Progenitor cell of endocrine pancreas (in vitro differentiated cells): ENCODE data around the gene ATP1A1. TPM values are rescaled to one million over a fixed set of nuclear protein-coding genes. Genes with fewer than 3 reads are reported as not detected.

Source experiments
- DNase-seq: peaks from one replicate; pipeline ENCODE4 v3.0.0; 2021; ENCODE audit warnings: low spot score; ENCODE audit not compliant: unreplicated experiment
- H3K27ac Mint-ChIP-seq: 2 replicates; pipeline ENCODE4 v1.8.0; 2021; ENCODE audit warnings: mild to moderate bottlenecking, moderate library complexity, mixed read lengths
- H3K27me3 Mint-ChIP-seq: 2 replicates; pipeline ENCODE4 v1.8.0; 2021; ENCODE audit warnings: mixed read lengths
- H3K36me3 Mint-ChIP-seq: 2 replicates; pipeline ENCODE4 v1.8.0; 2022; ENCODE audit warnings: mixed read lengths; ENCODE audit not compliant: insufficient read depth
- H3K4me1 Mint-ChIP-seq: 2 replicates; pipeline ENCODE4 v1.8.0; 2021; ENCODE audit warnings: low read depth, mixed read lengths
- H3K4me3 Mint-ChIP-seq: 2 replicates; pipeline ENCODE4 v1.8.0; 2021; ENCODE audit warnings: low read depth, mild to moderate bottlenecking, moderate library complexity, mixed read lengths
- H3K9me3 Mint-ChIP-seq: 2 replicates; pipeline ENCODE4 v1.8.0; 2021; ENCODE audit warnings: low read depth, mixed read lengths
- CTCF ChIP-seq: fragments of 200-600 bp; sonication (generic); IDR thresholded peaks from one replicate; pipeline ENCODE4 v1.5.0; 2021; ENCODE audit warnings: antibody characterized with exemption, mild to moderate bottlenecking; ENCODE audit not compliant: unreplicated experiment
- total RNA-seq: library from RNA; stranded (reverse); gene quantifications from 2 replicates; pipeline ENCODE4 v1.2.1, GENCODE V29; 2021

ATP1A1 gene
- total RNA-seq, 1 donor from 2014 or later, result 332 TPM

- peaks cover 73% of the 10 kb centered on the region for H3K36me3 Mint-ChIP-seq
- no peak overlapping the region for H3K27ac Mint-ChIP-seq
- no peaks in the 10 kb centered on the region for H3K4me1 Mint-ChIP-seq
- no peak overlapping the region for H3K4me3 Mint-ChIP-seq
- H3K9me3 Mint-ChIP-seq, result no peaks in the 10 kb centered on the region
- no peak for DNase-seq
- H3K27me3 Mint-ChIP-seq, result no peaks in the 10 kb centered on the region
- TF ChIP-seq CTCF, result no peak
Measured at GRCh38 chr1:116402333-116402732, 29.3 kb downstream of the ATP1A1 start.

GRCh38 chr1:116403496-116404136, 30.6 kb downstream of the ATP1A1 start:
- H3K27me3 Mint-ChIP-seq, result no peaks in the 10 kb centered on the region
- no peak for TF ChIP-seq CTCF
- H3K4me3 Mint-ChIP-seq, result no peak overlapping the region
- no peak overlapping the region for H3K27ac Mint-ChIP-seq
- no peak for DNase-seq
- H3K9me3 Mint-ChIP-seq, result no peaks in the 10 kb centered on the region
- H3K36me3 Mint-ChIP-seq, result peaks cover 62% of the 10 kb centered on the region
- no peaks in the 10 kb centered on the region for H3K4me1 Mint-ChIP-seq

- H3K4me1 Mint-ChIP-seq, result no peaks in the 10 kb centered on the region
- H3K36me3 Mint-ChIP-seq, result peaks cover 52% of the 10 kb centered on the region
- H3K27me3 Mint-ChIP-seq, result no peaks in the 10 kb centered on the region
- H3K4me3 Mint-ChIP-seq, result no peak overlapping the region
- no peak for DNase-seq
- TF ChIP-seq CTCF, result no peak
- H3K27ac Mint-ChIP-seq, result no peak overlapping the region
- H3K9me3 Mint-ChIP-seq, result no peaks in the 10 kb centered on the region
Measured at GRCh38 chr1:116404699-116405098, 31.7 kb downstream of the ATP1A1 start.

GRCh38 chr1:116405241-116406135, 32.4 kb downstream of the ATP1A1 start:
- no peak for TF ChIP-seq CTCF
- peak overlapping the region; percentile 86 for H3K27ac Mint-ChIP-seq
- H3K27me3 Mint-ChIP-seq, result no peaks in the 10 kb centered on the region
- no peaks in the 10 kb centered on the region for H3K9me3 Mint-ChIP-seq
- no peak overlapping the region for H3K4me3 Mint-ChIP-seq
- peaks cover 45% of the 10 kb centered on the region for H3K36me3 Mint-ChIP-seq
- no peak for DNase-seq
- no peaks in the 10 kb centered on the region for H3K4me1 Mint-ChIP-seq

- Mint-ChIP-seq H3K27ac (peak overlapping the region; percentile 80), H3K9me3 (no peaks in the 10 kb centered on the region), H3K36me3 (peaks cover 39% of the 10 kb centered on the region), H3K27me3 (no peaks in the 10 kb centered on the region), H3K4me1 (peaks cover 3% of the 10 kb centered on the region), H3K4me3 (no peak overlapping the region)
- no peak for DNase-seq
- TF ChIP-seq CTCF, result no peak
Measured at GRCh38 chr1:116407033-116407432, 34.0 kb downstream of the ATP1A1 start.
